Nephron (organoid): Measurements from ENCODE around the gene GTPBP2.
A peak's percentile ranks its signal among the peaks of the same experiment; 100 is the strongest.

ENCODE experiments used
- H3K27ac Mint-ChIP-seq, 3 experiments: 2 replicates each; pipeline ENCODE4 v1.8.0; 2020; ENCODE audit warnings: mixed read lengths in 3 of 3, mild to moderate bottlenecking in 2 of 3, moderate library complexity in 1 of 3
- H3K27me3 Mint-ChIP-seq: 2 replicates; pipeline ENCODE4 v1.8.0; 2021; ENCODE audit warnings: low read depth, mild to moderate bottlenecking, moderate library complexity, mixed read lengths
- H3K36me3 Mint-ChIP-seq: 2 replicates; pipeline ENCODE4 v1.8.0; 2020; ENCODE audit warnings: low read depth, mixed read lengths
- H3K4me1 Mint-ChIP-seq: 2 replicates; pipeline ENCODE4 v1.8.0; 2020; ENCODE audit warnings: mixed read lengths
- H3K4me3 Mint-ChIP-seq, 3 experiments: 2 replicates each; pipeline ENCODE4 v1.8.0; 2020; ENCODE audit warnings: mild to moderate bottlenecking in 3 of 3, mixed read lengths in 3 of 3, moderate library complexity in 2 of 3
- H3K9me3 Mint-ChIP-seq: 2 replicates; pipeline ENCODE4 v1.8.0; 2020; ENCODE audit warnings: mixed read lengths
- TF ChIP-seq, protein P1 (sequence below), 3 experiments: fragments of 200-600 bp; sonication (generic); IDR thresholded peaks; one replicate each; pipeline ENCODE4 v1.5.0; 2021; ENCODE audit warnings: antibody characterized with exemption in 3 of 3; ENCODE audit not compliant: unreplicated experiment in 3 of 3

The GTPBP2 gene

DNA sequence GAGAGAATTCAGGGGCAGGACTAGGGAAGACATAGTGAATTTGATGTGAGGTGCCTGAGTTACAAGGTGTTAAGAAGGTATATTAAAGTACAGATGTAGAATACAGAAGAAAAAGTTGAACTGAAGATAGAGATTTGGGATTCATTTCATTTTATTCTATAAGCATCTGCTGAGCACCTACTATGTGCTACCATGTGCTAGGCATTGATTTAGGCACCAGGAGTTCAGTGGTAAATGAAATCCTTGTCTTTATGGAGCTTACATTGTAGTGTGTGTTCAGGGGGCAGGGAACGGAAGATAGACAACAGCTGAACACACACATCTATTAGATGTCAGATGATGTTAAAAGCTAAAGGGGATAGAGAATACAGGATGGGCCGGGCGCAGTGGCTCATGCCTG lies 18.5 kb upstream of the GTPBP2 start:
- Mint-ChIP-seq H3K4me3 (no peak overlapping the region), H3K27ac (no peak overlapping the region), H3K36me3 (peaks cover 1% of the 10 kb centered on the region), H3K4me1 (peaks cover 5% of the 10 kb centered on the region), H3K27me3 (no peaks in the 10 kb centered on the region), H3K9me3 (no peaks in the 10 kb centered on the region)
- TF ChIP-seq, protein P1, sequence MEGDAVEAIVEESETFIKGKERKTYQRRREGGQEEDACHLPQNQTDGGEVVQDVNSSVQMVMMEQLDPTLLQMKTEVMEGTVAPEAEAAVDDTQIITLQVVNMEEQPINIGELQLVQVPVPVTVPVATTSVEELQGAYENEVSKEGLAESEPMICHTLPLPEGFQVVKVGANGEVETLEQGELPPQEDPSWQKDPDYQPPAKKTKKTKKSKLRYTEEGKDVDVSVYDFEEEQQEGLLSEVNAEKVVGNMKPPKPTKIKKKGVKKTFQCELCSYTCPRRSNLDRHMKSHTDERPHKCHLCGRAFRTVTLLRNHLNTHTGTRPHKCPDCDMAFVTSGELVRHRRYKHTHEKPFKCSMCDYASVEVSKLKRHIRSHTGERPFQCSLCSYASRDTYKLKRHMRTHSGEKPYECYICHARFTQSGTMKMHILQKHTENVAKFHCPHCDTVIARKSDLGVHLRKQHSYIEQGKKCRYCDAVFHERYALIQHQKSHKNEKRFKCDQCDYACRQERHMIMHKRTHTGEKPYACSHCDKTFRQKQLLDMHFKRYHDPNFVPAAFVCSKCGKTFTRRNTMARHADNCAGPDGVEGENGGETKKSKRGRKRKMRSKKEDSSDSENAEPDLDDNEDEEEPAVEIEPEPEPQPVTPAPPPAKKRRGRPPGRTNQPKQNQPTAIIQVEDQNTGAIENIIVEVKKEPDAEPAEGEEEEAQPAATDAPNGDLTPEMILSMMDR (IDR thresholded peaks at IDR 0.05; ENCODE audit: unreplicated experiment in 3 of 3): no peak

DNA sequence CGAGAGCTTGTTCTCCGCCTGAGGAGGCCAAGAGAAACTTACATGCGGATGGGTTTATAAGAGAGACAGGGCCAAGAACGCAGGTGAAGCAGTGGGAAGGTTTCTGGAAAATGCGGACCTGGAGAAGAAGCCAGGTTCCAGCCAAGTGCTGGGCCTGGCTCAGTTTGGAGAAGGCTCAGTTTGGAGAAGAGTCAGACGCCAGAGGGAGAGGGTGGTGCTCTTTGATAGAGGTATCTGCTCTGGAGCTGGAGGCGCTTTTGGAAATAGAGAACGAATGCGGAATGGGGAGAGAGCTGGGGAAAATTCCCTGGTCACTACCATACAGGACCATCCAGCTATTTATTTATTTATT lies 16.5 kb upstream of the GTPBP2 start:
- Mint-ChIP-seq H3K9me3 (no peaks in the 10 kb centered on the region), H3K27ac (peak overlapping the region; percentile 63 to 74 (median 66)), H3K4me3 (peak overlapping the region; percentile 84 to 88 (median 86)), H3K27me3 (no peaks in the 10 kb centered on the region), H3K4me1 (peaks cover 5% of the 10 kb centered on the region), H3K36me3 (peaks cover 14% of the 10 kb centered on the region)
- TF ChIP-seq, protein P1 (IDR thresholded peaks at IDR 0.05; ENCODE audit: unreplicated experiment in 3 of 3): no peak

DNA sequence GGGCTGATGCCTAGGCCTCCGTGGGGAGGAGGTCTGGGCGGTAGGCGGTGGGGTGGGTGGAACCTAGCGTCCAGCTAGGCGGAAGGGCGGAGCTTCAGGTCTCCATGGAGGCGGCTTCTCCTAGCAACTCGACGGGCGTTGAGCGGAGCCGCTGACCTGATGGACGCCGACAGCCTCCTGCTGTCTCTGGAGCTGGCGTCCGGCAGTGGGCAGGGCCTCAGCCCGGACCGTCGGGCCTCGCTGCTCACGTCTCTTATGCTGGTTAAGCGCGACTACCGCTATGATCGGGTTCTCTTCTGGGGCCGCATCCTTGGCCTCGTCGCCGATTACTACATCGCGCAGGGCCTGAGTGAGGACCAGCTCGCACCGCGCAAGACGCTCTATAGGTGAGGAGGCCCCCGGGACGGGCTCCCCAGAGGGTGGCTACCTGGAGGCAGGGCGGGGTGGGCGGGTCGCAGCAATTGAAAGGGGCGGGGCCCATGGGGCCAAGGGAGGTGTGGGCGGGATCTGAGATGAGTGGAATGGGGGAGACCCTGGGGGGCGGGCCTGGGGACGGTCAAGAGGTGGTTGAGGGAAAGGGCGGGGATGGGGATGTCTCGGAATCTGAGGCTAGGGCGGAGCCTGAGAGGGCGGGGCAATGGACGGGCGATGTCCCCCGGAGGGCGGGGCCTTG lies 16.0 kb upstream of the GTPBP2 start, which contains the start of gene RSPH9:
RSPH9 (plus strand) TSS at position 97 of the 673 bp plus-strand sequence; CDS start at position 160, 63 bp downstream.
- peak within 1 kb of the TSS; percentile 63 to 74 (median 66) for H3K27ac Mint-ChIP-seq
- H3K4me3 Mint-ChIP-seq: peak within 1 kb of the TSS; percentile 84 to 88 (median 86)
- H3K9me3 Mint-ChIP-seq: no peaks in the 10 kb centered on the region
- TF ChIP-seq, protein P1 (IDR thresholded peaks at IDR 0.05; ENCODE audit: unreplicated experiment in 3 of 3): no peak
- peaks cover 19% of the 10 kb centered on the region for H3K36me3 Mint-ChIP-seq
- H3K4me1 Mint-ChIP-seq: peaks cover 5% of the 10 kb centered on the region
- no peaks in the 10 kb centered on the region for H3K27me3 Mint-ChIP-seq

DNA sequence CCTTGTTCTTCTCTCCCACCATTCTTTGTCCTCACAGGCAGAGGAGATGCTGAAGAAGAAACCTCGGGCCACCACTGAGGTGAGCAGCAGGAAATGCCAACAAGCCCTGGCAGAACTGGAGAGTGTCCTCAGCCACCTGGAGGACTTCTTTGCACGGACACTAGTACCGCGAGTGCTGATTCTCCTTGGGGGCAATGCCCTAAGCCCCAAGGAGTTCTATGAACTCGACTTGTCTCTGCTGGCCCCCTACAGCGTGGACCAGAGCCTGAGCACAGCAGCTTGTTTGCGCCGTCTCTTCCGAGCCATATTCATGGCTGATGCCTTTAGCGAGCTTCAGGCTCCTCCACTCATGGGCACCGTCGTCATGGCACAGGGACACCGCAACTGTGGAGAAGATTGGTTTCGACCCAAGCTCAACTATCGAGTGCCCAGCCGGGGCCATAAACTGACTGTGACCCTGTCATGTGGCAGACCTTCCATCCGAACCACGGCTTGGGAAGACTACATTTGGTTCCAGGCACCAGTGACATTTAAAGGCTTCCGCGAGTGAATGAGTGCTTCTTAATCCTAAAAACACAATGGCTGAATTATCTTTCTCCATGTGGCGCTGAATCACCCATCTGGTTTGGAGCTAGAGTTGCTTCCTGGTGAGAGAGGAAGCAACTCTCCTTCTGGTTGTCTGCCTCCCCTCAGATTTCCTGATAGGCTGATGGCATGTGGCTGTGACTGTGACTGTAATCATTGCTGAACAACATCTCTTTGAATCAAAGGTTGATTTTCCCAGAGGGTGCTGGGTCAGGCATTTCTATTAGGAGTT lies 11.1 kb upstream of the GTPBP2 start:
- TF ChIP-seq, protein P1 (IDR thresholded peaks at IDR 0.05; ENCODE audit: unreplicated experiment in 3 of 3): no peak
- peaks cover 29% of the 10 kb centered on the region for H3K4me1 Mint-ChIP-seq
- no peak overlapping the region for H3K27ac Mint-ChIP-seq
- H3K27me3 Mint-ChIP-seq: no peaks in the 10 kb centered on the region
- H3K4me3 Mint-ChIP-seq: peak overlapping the region; percentile 13 to 46 (median 27)
- H3K9me3 Mint-ChIP-seq: no peaks in the 10 kb centered on the region
- H3K36me3 Mint-ChIP-seq: peaks cover 34% of the 10 kb centered on the region

DNA sequence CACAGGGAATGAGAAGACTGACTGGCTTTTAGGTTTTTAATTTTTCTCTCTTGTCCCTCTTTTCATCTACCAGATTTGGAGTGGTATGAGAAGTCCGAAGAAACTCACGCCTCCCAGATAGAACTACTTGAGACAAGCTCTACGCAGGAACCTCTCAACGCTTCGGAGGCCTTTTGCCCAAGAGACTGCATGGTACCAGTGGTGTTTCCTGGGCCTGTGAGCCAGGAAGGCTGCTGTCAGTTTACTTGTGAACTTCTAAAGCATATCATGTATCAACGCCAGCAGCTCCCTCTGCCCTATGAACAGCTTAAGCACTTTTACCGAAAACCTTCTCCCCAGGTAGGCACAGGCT lies 7.2 kb upstream of the GTPBP2 start:
- Mint-ChIP-seq H3K36me3 (peaks cover 25% of the 10 kb centered on the region), H3K9me3 (no peaks in the 10 kb centered on the region), H3K4me1 (peaks cover 41% of the 10 kb centered on the region), H3K27ac (peak overlapping the region; percentile 95 to 98 (median 96)), H3K4me3 (peak overlapping the region; percentile 98 to 100 (median 99)), H3K27me3 (no peaks in the 10 kb centered on the region)
- TF ChIP-seq, protein P1 (IDR thresholded peaks at IDR 0.05; ENCODE audit: unreplicated experiment in 3 of 3): no peak
